Measurements from ENCODE around the gene CAMK1D. TPM values are rescaled to one million over a fixed set of nuclear protein-coding genes. Genes with fewer than 3 reads are reported as not detected.

CAMK1D gene
- total and polyA plus RNA-seq, 2 of the 4 experiments (the other 2 are of a cell fraction): 5.0 to 5.3 TPM

DNA sequence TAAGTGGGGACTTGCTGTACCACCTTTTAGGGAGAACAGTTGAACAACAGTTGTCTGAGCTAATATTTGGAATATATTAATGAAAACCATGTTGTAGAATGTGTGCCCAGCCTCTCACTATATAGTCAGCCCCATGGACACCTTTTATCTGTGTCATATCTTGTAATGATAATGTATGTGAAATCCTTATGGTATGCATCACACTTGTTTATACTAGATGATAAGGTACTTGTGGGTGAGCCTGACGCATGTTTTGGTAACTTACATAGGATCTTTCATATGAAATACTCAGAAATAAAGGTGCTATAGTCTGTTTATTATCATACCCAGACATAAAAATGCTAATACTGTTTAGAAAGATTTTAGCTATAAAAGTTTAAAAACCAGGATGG, 32.8 kb downstream of the CAMK1D start:
- WGBS, 2 experiments (ENCODE audit: extremely low coverage in 2 of 2, insufficient read length in 1 of 2): no CpG with 5 or more reads among the region's 1 CpG
- H4K8ac ChIP-seq (ENCODE audit: low read depth in 2 of 2, low read length in 2 of 2): no peak overlapping the region
- H3K79me1 ChIP-seq (ENCODE audit: low read depth in 1 of 2, low read length in 2 of 2): no peaks in the 10 kb centered on the region
- no peak overlapping the region for H2AFZ ChIP-seq (replicated peaks; ENCODE audit: low read length, poor library complexity)
- in situ Hi-C loops (cut with MboI; ENCODE audit: low sequenced_read_pairs): no loop called here
- no TSS peak for BruUV-seq (replicated peaks)
- H3K4me3 ChIP-seq (ENCODE audit: insufficient read depth, low read depth, low read length): no peak overlapping the region
- H3K36me3 ChIP-seq (ENCODE audit: control insufficient read depth, insufficient read depth, low read length): no peaks in the 10 kb centered on the region
- H3K4me2 ChIP-seq (ENCODE audit: low read depth, low read length): no peak overlapping the region
- H2AK9ac ChIP-seq (replicated peaks; ENCODE audit: low read depth, low read length, poor library complexity): no peak overlapping the region
- H3K23ac ChIP-seq (ENCODE audit: low read depth, low read length): no peak overlapping the region
- H3K14ac ChIP-seq (replicated peaks; ENCODE audit: low read depth, low read length): no peak overlapping the region
- no peak overlapping the region for H3K56ac ChIP-seq (ENCODE audit: extremely low read depth, insufficient read depth, low read length)
- no peak overlapping the region for H3K27ac ChIP-seq (ENCODE audit: insufficient read depth, low read length)
- H3K9me1 ChIP-seq (ENCODE audit: insufficient read depth, low read length): no peaks in the 10 kb centered on the region
- TF ChIP-seq RAD21 (IDR thresholded peaks at IDR 0.05; ENCODE audit: low read length): no peak
- no peak overlapping the region for H3K18ac ChIP-seq (ENCODE audit: low read depth, low read length)
- no peak overlapping the region for H3K4ac ChIP-seq (ENCODE audit: low read depth, low read length)
- intact Hi-C loops (cut with micrococcal nuclease): no loop called here
- no peak overlapping the region for H2BK20ac ChIP-seq (ENCODE audit: low read depth, low read length)
- no peaks in the 10 kb centered on the region for H3K27me3 ChIP-seq (ENCODE audit: control insufficient read depth, insufficient read depth, low read length)
- H4K20me1 ChIP-seq (ENCODE audit: insufficient read depth, low read length): no peaks in the 10 kb centered on the region
- ATAC-seq (ENCODE audit: low read depth) (no peak), DNase-seq (no peak)
- ChIA-PET CTCF (interaction anchor here (0.6 kb wide), 1 partner anchor 325 kb away, joined by 9 read pairs; no protein-coding TSS in a partner anchor), POLR2A (ENCODE audit: unreplicated experiment) (no interaction called here)
- no peak overlapping the region for H2BK5ac ChIP-seq (ENCODE audit: low read depth, low read length, poor library complexity, severe bottlenecking)
- dilution Hi-C loops (cut with HindIII; ENCODE audit: low sequenced_read_pairs, unreplicated experiment): no loop called here
- H2BK15ac ChIP-seq (ENCODE audit: low read depth, low read length): no peak overlapping the region
- no peak overlapping the region for H4K91ac ChIP-seq (ENCODE audit: insufficient read depth, low read depth, low read length)
- no peak overlapping the region for H2AK5ac ChIP-seq (ENCODE audit: low read depth, low read length)
- 0 out of 2 replicates have a peak, but pooled peaks cover 3% of the 10 kb centered on the region for H3K9me3 ChIP-seq (ENCODE audit: control insufficient read depth, insufficient read depth, low read length)
- H2BK120ac ChIP-seq (ENCODE audit: low read depth, low read length): no peak overlapping the region
- no peaks in the 10 kb centered on the region for H3K4me1 ChIP-seq (ENCODE audit: control insufficient read depth, insufficient read depth, low read length)
- no peak overlapping the region for H3K9ac ChIP-seq (ENCODE audit: low read depth, low read length)
- no peak overlapping the region for H4K5ac ChIP-seq (ENCODE audit: low read depth, low read length)

Measured in IMR-90 (cell line).